GM12891 (cell line): ENCODE data around the gene COQ9.

Experiments used
- POLR2A ChIP-seq: IDR thresholded peaks from 2 replicates; pipeline ENCODE4 v1.6.1; 2011; ENCODE audit warnings: low read depth, low read length, control low read depth
- POLR2AphosphoS5 ChIP-seq: IDR thresholded peaks from 2 replicates; pipeline ENCODE4 v1.6.1; 2011; ENCODE audit warnings: low read depth, low read length, control low read depth
- TAF1 ChIP-seq: IDR thresholded peaks from 2 replicates; pipeline ENCODE4 v1.6.1; 2011; ENCODE audit warnings: low read depth, low read length, control low read depth

- TF ChIP-seq TAF1 (no peak), POLR2AphosphoS5 (no peak), POLR2A (no peak)
These were observed 35.8 kb upstream of the COQ9 start for GRCh38 chr16:57411362-57411976.
